H1 (cell line): ENCODE measurements around the gene KRTAP9-2. TPM values are rescaled to one million over a fixed set of nuclear protein-coding genes. Genes with fewer than 3 reads are reported as not detected.

Source experiments
- CREB1 ChIP-seq: IDR thresholded peaks from 2 replicates; pipeline ENCODE4 v1.6.1; 2012; ENCODE audit warnings: inconsistent platforms
- EGR1 ChIP-seq: IDR thresholded peaks from 2 replicates; pipeline ENCODE4 v1.6.1; 2011; ENCODE audit warnings: low read depth, low read length, borderline replicate concordance
- RNF2 ChIP-seq: fragments of 200-900, 300-1000 bp; sonication (generic); IDR thresholded peaks from 2 replicates; pipeline ENCODE4 v1.7.1; 2016; ENCODE audit warnings: borderline replicate concordance, low read depth, mild to moderate bottlenecking, antibody characterized with exemption, low read length; ENCODE audit not compliant: poor library complexity, severe bottlenecking; ENCODE audit errors: missing control alignments
- SAP30 ChIP-seq: fragments of 300-600 bp; sonication (generic); IDR thresholded peaks from 2 replicates; pipeline ENCODE4 v1.7.1; 2012; ENCODE audit warnings: low read length, moderate library complexity, mild to moderate bottlenecking, inconsistent platforms; ENCODE audit not compliant: insufficient read depth, insufficient replicate concordance
- ZNF274 ChIP-seq: IDR thresholded peaks from 2 replicates; pipeline ENCODE4 v1.7.0; 2012; ENCODE audit warnings: low read length, borderline replicate concordance; ENCODE audit errors: extremely low read depth
- polyA plus RNA-seq, 7 experiments: library from polyadenylated mRNA; depleted of rRNA in 3 of 7; stranded (reverse) in 5 of 7; unstranded in 2 of 7; fragments of >200 nt in 5 of 7; fragments of 200-250 nt in 2 of 7; gene quantifications; 1 replicate in 5 of 7; 2 replicates in 1 of 7; 4 replicates in 1 of 7; pipeline versions ENCODE4 v1.2.1 to v1.2.3, GENCODE V29; 2011 to 2013; ENCODE audit warnings: missing spikeins in 2 of 7, mixed read lengths in 2 of 7
- total RNA-seq: library from RNA; stranded (reverse); fragmentation: NEBNext Ultra II Directional; extraction: Animal tissue kit (Norgen Biotek cat#: 25700); gene quantifications from 2 replicates; pipeline ENCODE4 v1.2.1, GENCODE V29; 2021

Gene KRTAP9-2
- total and polyA plus RNA-seq, 2 of the 8 experiments (the other 6 are each of a cell fraction or from before 2014, with no cell fraction given) = not detected

GRCh38 chr17:41196068-41196467 lies 30.4 kb upstream of the KRTAP9-2 start (continued):
- TF ChIP-seq RNF2 (no peak), CREB1 (no peak), SAP30 (no peak), EGR1 (no peak), ZNF274 (no peak)
